Thoracic aorta (tissue), 2 donors: ENCODE data around the gene FASTK. TPM values are rescaled to one million over a fixed set of nuclear protein-coding genes. Genes with fewer than 3 reads are reported as not detected.

Source experiments
- ATAC-seq: fragments of 150-250 bp; one replicate; pipeline ENCODE4 v1.8.0; 2017; ENCODE audit warnings: low read depth; ENCODE audit not compliant: insufficient number of reproducible peaks, low FRiP score
- DNase-seq: peaks from one replicate; pipeline ENCODE4 v3.0.0-alpha.2; 2020; ENCODE audit warnings: low spot score
- H3K27ac ChIP-seq, 2 donors: fragments of 200-600 bp; sonication (generic); 1 replicate in 1 of 2; 2 replicates in 1 of 2; pipeline ENCODE4 v1.5.1; 2016; ENCODE audit warnings: mild to moderate bottlenecking in 2 of 2, moderate library complexity in 2 of 2
- H3K27me3 ChIP-seq: fragments of 200-600 bp; sonication (generic); replicated peaks from 2 replicates; pipeline ENCODE4 v1.6.0; 2016; ENCODE audit warnings: mild to moderate bottlenecking; ENCODE audit not compliant: insufficient read depth
- H3K36me3 ChIP-seq: fragments of 200-600 bp; sonication (generic); one replicate; pipeline ENCODE4 v1.5.1; 2016
- H3K4me1 ChIP-seq, 2 donors: fragments of 200-600 bp; sonication (generic); 1 replicate in 1 of 2; 2 replicates in 1 of 2; pipeline versions ENCODE4 v1.5.1 to v1.6.0; 2016; ENCODE audit warnings: low read depth in 2 of 2, mild to moderate bottlenecking in 1 of 2; ENCODE audit not compliant: control insufficient read depth in 1 of 2
- H3K4me3 ChIP-seq: fragments of 200-600 bp; sonication (generic); 2 replicates; pipeline ENCODE4 v1.5.1; 2016; ENCODE audit warnings: mild to moderate bottlenecking
- H3K9me3 ChIP-seq: fragments of 200-600 bp; sonication (generic); 2 replicates; pipeline ENCODE4 v1.5.1; 2016
- total RNA-seq, 2 donors: library from RNA; depleted of rRNA; stranded (reverse); fragments of >200 nt; gene quantifications; one replicate each; pipeline versions ENCODE4 v1.1.0 to v1.2.3, GENCODE V29; 2016
- TF ChIP-seq, protein P1 (sequence below): fragments of 200-600 bp; sonication (generic); IDR thresholded peaks from one replicate; pipeline ENCODE4 v1.5.1; 2019; ENCODE audit warnings: antibody characterized with exemption

The FASTK gene
- total RNA-seq, 2 donors from 2014 or later = 59.0 to 110 TPM

GRCh38 chr7:151107882-151108281 lies 27.3 kb upstream of the FASTK start:
- H3K27ac ChIP-seq = no peak overlapping the region
- TF ChIP-seq, protein P1, sequence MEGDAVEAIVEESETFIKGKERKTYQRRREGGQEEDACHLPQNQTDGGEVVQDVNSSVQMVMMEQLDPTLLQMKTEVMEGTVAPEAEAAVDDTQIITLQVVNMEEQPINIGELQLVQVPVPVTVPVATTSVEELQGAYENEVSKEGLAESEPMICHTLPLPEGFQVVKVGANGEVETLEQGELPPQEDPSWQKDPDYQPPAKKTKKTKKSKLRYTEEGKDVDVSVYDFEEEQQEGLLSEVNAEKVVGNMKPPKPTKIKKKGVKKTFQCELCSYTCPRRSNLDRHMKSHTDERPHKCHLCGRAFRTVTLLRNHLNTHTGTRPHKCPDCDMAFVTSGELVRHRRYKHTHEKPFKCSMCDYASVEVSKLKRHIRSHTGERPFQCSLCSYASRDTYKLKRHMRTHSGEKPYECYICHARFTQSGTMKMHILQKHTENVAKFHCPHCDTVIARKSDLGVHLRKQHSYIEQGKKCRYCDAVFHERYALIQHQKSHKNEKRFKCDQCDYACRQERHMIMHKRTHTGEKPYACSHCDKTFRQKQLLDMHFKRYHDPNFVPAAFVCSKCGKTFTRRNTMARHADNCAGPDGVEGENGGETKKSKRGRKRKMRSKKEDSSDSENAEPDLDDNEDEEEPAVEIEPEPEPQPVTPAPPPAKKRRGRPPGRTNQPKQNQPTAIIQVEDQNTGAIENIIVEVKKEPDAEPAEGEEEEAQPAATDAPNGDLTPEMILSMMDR = no peak
- H3K27me3 ChIP-seq = no peaks in the 10 kb centered on the region
- H3K9me3 ChIP-seq = no peaks in the 10 kb centered on the region
- no peak overlapping the region for H3K4me3 ChIP-seq
- DNase-seq (no peak), ATAC-seq (no peak)
- H3K36me3 ChIP-seq = no peaks in the 10 kb centered on the region
- peaks cover 0 to 6% of the 10 kb centered on the region in 2 donors for H3K4me1 ChIP-seq

DNA sequence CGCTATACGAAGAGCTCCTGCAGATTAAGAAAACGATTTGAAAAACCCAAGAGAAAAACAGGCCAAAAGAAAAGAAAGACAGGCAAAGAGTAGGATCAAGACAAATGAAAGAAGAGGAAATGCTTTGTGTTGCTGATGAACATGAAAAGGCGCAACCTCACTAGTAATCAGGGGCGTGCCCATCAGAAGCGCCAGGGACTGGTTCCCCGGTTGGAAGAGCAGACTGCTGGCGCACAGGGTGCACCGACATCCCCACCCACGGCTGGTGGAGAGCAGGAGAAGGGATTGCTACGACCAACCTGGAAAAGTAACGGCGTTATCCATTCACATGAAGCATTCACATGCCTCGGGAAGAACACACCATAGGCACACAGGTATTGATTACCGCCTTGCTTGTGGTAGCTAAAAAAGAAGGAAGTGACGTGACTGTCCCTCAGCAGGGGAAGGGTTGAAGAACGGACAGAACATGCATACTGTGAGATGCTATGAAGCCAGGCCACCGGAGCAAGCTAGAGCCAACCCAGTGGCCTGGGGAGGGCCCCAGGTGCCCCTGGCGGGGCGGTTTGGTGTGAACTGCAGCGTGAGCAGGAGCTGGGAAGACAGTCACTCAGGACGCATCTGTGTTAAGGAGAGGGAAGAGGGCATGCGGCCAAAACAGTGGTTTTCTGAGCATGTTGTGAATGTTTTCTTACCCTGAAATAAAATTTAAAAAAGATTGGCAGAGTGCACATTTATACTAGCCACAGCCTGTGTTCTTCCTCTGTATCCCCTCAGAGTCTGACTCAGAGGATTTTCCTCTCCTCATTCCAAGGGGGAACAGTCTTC lies 24.0 kb upstream of the FASTK start:
- no peak overlapping the region for H3K4me3 ChIP-seq
- ATAC-seq (no peak), DNase-seq (no peak)
- H3K27me3 ChIP-seq = no peaks in the 10 kb centered on the region
- no peaks in the 10 kb centered on the region for H3K9me3 ChIP-seq
- H3K27ac ChIP-seq = no peak overlapping the region
- TF ChIP-seq, protein P1 = no peak
- no peaks in the 10 kb centered on the region for H3K36me3 ChIP-seq
- no peaks in the 10 kb centered on the region for H3K4me1 ChIP-seq

DNA sequence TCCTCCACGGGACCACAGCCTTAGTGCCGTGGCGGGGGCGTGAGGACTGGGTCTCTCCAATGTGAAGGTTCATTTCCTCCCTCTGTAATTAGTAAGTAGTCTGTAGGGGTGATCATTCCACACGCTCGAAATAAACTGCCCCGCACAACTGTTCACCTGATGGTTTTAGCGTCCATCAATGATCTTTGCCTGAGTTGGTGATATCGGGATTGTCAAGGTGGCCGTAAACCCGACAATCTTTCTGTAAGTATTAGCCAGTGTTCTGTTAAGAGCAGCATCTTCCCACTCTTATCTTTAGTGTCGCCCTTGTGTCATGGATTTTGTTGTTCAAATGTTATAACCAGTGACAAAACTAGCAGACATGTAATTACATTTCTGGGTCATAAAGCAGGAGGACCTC lies 23.4 kb upstream of the FASTK start:
- H3K27me3 ChIP-seq = no peaks in the 10 kb centered on the region
- no peaks in the 10 kb centered on the region for H3K36me3 ChIP-seq
- H3K4me1 ChIP-seq = no peaks in the 10 kb centered on the region
- H3K4me3 ChIP-seq = no peak overlapping the region
- ATAC-seq = no peak
- TF ChIP-seq, protein P1 = no peak
- no peak for DNase-seq
- H3K27ac ChIP-seq = no peak overlapping the region
- no peaks in the 10 kb centered on the region for H3K9me3 ChIP-seq

DNA sequence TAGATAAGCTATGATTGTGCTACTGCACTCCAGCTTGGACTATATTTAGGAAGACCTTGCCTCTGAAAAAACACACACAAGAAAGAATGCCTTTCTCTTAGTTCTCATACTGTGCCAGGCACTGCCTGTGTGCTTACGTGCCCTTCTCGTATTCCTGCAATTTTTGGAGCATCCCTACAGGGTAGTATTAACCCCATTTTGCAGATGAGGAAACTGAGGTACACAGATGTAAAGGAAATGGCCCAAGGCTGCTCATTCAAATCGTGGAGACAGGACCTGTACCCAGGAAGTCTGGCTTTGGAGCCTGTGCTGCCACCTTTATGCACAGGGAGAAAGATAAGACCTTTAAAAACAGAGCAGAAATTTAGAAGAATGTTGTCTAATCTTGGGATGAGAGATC lies 22.4 kb upstream of the FASTK start:
- TF ChIP-seq, protein P1 = no peak

GRCh38 chr7:151101621-151102396 lies 21.2 kb upstream of the FASTK start:
- H3K27me3 ChIP-seq = no peaks in the 10 kb centered on the region
- DNase-seq = no peak
- TF ChIP-seq, protein P1 = no peak
- H3K9me3 ChIP-seq = no peaks in the 10 kb centered on the region
- no peaks in the 10 kb centered on the region for H3K4me1 ChIP-seq
- H3K4me3 ChIP-seq = no peak overlapping the region
- H3K27ac ChIP-seq = no peak overlapping the region
- H3K36me3 ChIP-seq = no peaks in the 10 kb centered on the region
- ATAC-seq = no peak

More for the DNA sequence above, 22.4 kb upstream of the FASTK start:
- ATAC-seq = no peak
- H3K36me3 ChIP-seq = no peaks in the 10 kb centered on the region
- H3K4me3 ChIP-seq = no peak overlapping the region
- no peak overlapping the region for H3K27ac ChIP-seq
- DNase-seq = no peak
- H3K27me3 ChIP-seq = no peaks in the 10 kb centered on the region
- no peaks in the 10 kb centered on the region for H3K4me1 ChIP-seq
- no peaks in the 10 kb centered on the region for H3K9me3 ChIP-seq
